GM18526 (cell line): ENCODE measurements around the gene NPC1.

Source experiments
- POLR2A ChIP-seq: IDR thresholded peaks from 3 replicates; pipeline ENCODE4 v1.6.1; 2011; ENCODE audit not compliant: insufficient read length; ENCODE audit errors: extremely low read depth

Gene NPC1

GRCh38 chr18:23548275-23548674 lies 38.0 kb downstream of the NPC1 start:
- TF ChIP-seq POLR2A, result no peak

- TF ChIP-seq POLR2A, result no peak
Measured at GRCh38 chr18:23547846-23548245, 38.5 kb downstream of the NPC1 start.

- no peak for TF ChIP-seq POLR2A
Measured at GRCh38 chr18:23547306-23547705, 39.0 kb downstream of the NPC1 start.

GRCh38 chr18:23545247-23545789 lies 41.0 kb downstream of the NPC1 start:
- no peak for TF ChIP-seq POLR2A

GRCh38 chr18:23542461-23542860 lies 43.8 kb downstream of the NPC1 start:
- no peak for TF ChIP-seq POLR2A

- TF ChIP-seq POLR2A, result no peak
Measured at GRCh38 chr18:23541349-23542093, 44.8 kb downstream of the NPC1 start.

- no peak for TF ChIP-seq POLR2A
Measured at GRCh38 chr18:23540867-23541266, 45.4 kb downstream of the NPC1 start.

GRCh38 chr18:23539911-23540525 lies 46.3 kb downstream of the NPC1 start:
- no peak for TF ChIP-seq POLR2A

GRCh38 chr18:23539296-23539695 lies 47.0 kb downstream of the NPC1 start:
- no peak for TF ChIP-seq POLR2A

GRCh38 chr18:23538870-23539269 lies 47.4 kb downstream of the NPC1 start:
- TF ChIP-seq POLR2A, result no peak

GRCh38 chr18:23538001-23538400 lies 48.3 kb downstream of the NPC1 start:
- TF ChIP-seq POLR2A, result no peak

GRCh38 chr18:23537274-23537673 lies 49.0 kb downstream of the NPC1 start:
- no peak for TF ChIP-seq POLR2A

GRCh38 chr18:23536204-23536603 lies 50.1 kb downstream of the NPC1 start:
- no peak for TF ChIP-seq POLR2A

GRCh38 chr18:23534276-23534675 lies 52.0 kb downstream of the NPC1 start:
- no peak for TF ChIP-seq POLR2A

- TF ChIP-seq POLR2A, result no peak
Measured at GRCh38 chr18:23532848-23533247, 53.5 kb downstream of the NPC1 start.

- no peak for TF ChIP-seq POLR2A
Measured at GRCh38 chr18:23531912-23532311, 54.4 kb downstream of the NPC1 start.
